ENCODE measurements around the gene FUT3. TPM values are rescaled to one million over a fixed set of nuclear protein-coding genes. Genes with fewer than 3 reads are reported as not detected.

Gene FUT3
- total and polyA plus RNA-seq, 8 donors, result 3.3 to 13.9 (median 7.9) TPM

GRCh38 chr19:5832061-5832460, 19.2 kb downstream of the FUT3 start:
- no peak for TF ChIP-seq CTCF (IDR thresholded peaks at IDR 0.05)
- Histone ChIP-seq H3K36me3 (no peaks in the 10 kb centered on the region), H3K27ac (no peak overlapping the region), H3K4me3 (no peak overlapping the region), H3K27me3 (no peaks in the 10 kb centered on the region), H3K4me1 (peaks cover 0 to 9% (median 0%) of the 10 kb centered on the region in 3 donors), H3K9me3 (no peaks in the 10 kb centered on the region)
- intact Hi-C loops (cut with DNase I), result no loop called here
- no peak for ATAC-seq
- WGBS, 2 donors, result 83% methylated on average over 20 to 22 of the region's 22 CpGs
- FAIRE-seq, result no peak
- DNase-seq, result no peak

- ATAC-seq (no peak), FAIRE-seq (no peak), DNase-seq (no peak)
- no peaks in the 10 kb centered on the region for H3K27me3 ChIP-seq
- no peaks in the 10 kb centered on the region for H3K9me3 ChIP-seq
- WGBS, 2 donors, result 70% methylated on average over 9 of the region's 9 CpGs
- TF ChIP-seq CTCF (IDR thresholded peaks at IDR 0.05), result no peak
- intact Hi-C loops (cut with DNase I), result no loop called here
- H3K27ac ChIP-seq, result no peak overlapping the region
- peaks cover 0 to 12% (median 0%) of the 10 kb centered on the region in 3 donors for H3K4me1 ChIP-seq
- H3K36me3 ChIP-seq, result no peaks in the 10 kb centered on the region
- H3K4me3 ChIP-seq, result no peak overlapping the region
Observed at GRCh38 chr19:5831159-5831558, 20.1 kb downstream of the FUT3 start.

DNA sequence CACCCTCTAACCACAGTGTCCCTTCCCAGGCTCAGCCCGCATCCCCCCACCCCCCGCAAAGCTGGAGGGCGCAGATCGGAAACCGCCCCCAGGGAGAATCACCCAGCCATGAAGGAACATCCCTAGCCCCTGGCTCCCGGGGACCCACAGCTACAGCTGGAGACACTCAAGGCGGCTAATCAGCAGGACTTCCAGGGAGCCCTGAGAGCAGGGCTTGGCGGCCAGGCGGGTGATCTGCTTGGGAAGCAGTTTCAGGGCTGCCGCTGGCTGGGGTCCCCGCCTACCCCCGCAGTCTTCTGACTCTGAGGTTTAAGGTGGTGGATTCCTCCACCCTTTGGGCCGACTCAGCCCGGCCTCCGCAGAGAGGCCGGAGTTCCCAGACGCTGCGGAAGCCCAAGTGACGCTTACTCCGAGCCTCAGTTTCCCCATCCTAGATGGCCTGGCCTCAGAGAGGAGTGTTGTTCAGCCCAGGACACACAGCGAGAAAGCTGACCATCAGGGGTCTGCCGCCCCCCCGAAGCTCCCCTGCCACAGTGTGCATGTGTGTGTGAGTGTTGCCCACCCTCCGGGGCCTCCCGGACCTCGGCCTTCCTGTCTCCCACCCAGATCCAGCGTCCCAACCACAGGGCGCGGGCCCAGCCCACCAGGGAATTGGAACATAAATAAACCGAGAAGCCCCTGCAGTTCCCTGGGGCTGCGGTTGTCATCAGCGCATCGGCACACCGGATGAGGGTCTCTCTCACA, 21.5 kb downstream of the FUT3 start:
- Histone ChIP-seq H3K9me3 (no peaks in the 10 kb centered on the region), H3K36me3 (no peaks in the 10 kb centered on the region), H3K4me1 (peaks cover 0 to 12% (median 0%) of the 10 kb centered on the region in 3 donors), H3K27ac (peak overlapping the region in 1 of 4 donors; percentile 16), H3K27me3 (no peaks in the 10 kb centered on the region), H3K4me3 (no peak overlapping the region)
- DNase-seq (peak in 2 of 6 donors; percentile 41 to 81), ATAC-seq (no peak), FAIRE-seq (no peak)
- intact Hi-C loops (cut with DNase I), result no loop called here
- WGBS, 2 donors, result 79 to 82% methylated on average over 32 to 34 of the region's 34 CpGs
- TF ChIP-seq CTCF (IDR thresholded peaks at IDR 0.05), result no peak

DNA sequence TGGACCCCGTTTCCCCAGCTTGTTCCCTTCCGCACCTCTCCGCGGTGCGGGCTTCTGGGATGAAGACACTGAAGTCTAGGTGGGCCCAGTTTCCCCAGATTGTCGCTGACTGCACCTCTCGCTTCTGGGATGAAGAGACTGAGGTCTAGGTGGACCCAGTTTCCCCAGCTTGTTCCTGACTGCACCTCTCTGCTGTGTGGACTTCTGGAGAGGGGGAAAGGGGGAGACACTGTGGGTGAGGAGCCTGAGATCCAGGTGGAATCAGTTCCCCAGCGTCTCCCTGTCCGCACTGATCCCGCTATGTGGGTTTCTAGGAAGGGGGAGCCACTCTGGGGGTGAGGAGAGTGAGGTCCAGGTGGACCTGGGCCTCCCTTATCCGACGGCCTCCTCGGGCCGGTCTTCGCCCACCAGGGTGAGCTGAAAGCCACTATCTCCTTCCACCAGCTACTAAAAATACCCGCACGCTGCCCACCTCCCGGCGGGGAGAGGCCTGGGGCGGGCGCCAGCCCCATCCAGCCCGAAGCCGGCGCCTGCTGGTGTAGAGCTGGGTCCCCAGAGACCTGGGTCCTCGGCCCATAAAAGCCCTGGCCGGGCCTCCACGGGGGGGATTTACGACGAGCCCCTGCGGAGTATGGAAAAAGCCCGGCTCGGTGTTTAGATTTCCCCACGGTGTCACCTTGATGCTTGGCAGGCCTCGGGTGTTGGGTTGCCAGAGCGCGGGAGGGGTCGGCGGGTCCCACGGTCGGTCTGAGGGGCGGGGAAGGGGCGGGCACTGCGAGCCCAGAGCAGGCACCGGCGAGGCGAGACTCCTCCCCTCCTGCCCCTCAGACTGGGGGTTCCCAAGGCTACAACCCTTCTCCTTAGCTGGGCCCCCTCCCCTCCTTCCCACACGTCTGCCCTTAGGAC, 22.3 kb downstream of the FUT3 start:
- no peaks in the 10 kb centered on the region for H3K9me3 ChIP-seq
- ATAC-seq (peak in 3 of 4 donors; percentile 2 to 11 (median 4)), DNase-seq (peak in 4 of 6 donors; percentile 45 to 74 (median 60)), FAIRE-seq (no peak)
- H3K27me3 ChIP-seq, result no peaks in the 10 kb centered on the region
- peak overlapping the region; percentile 32 to 76 (median 38) for H3K27ac ChIP-seq
- H3K4me1 ChIP-seq, result peaks cover 0 to 12% (median 0%) of the 10 kb centered on the region in 3 donors
- no peaks in the 10 kb centered on the region for H3K36me3 ChIP-seq
- 18 to 32% methylated on average over 43 to 47 of the region's 47 CpGs for WGBS, 2 donors
- TF ChIP-seq CTCF (IDR thresholded peaks at IDR 0.05), result no peak
- peak overlapping the region in 3 of 4 donors; percentile 26 to 41 (median 29) for H3K4me3 ChIP-seq
- intact Hi-C loops (cut with DNase I), result no loop called here
